GM20000 (cell line): Measurements from ENCODE around the gene KIFC3.

ENCODE experiments used
- DNase-seq: peaks from one replicate; pipeline ENCODE4 v3.0.0; 2012; ENCODE audit warnings: low spot score
- TF ChIP-seq, protein P1 (sequence below): IDR thresholded peaks from 2 replicates; pipeline ENCODE4 v1.5.1; 2012; ENCODE audit warnings: mild to moderate bottlenecking, control low read depth; ENCODE audit errors: extremely low read depth, missing control alignments

Gene KIFC3

GRCh38 chr16:57822018-57822553 is 19.8 kb upstream of the KIFC3 start:
- TF ChIP-seq, protein P1, sequence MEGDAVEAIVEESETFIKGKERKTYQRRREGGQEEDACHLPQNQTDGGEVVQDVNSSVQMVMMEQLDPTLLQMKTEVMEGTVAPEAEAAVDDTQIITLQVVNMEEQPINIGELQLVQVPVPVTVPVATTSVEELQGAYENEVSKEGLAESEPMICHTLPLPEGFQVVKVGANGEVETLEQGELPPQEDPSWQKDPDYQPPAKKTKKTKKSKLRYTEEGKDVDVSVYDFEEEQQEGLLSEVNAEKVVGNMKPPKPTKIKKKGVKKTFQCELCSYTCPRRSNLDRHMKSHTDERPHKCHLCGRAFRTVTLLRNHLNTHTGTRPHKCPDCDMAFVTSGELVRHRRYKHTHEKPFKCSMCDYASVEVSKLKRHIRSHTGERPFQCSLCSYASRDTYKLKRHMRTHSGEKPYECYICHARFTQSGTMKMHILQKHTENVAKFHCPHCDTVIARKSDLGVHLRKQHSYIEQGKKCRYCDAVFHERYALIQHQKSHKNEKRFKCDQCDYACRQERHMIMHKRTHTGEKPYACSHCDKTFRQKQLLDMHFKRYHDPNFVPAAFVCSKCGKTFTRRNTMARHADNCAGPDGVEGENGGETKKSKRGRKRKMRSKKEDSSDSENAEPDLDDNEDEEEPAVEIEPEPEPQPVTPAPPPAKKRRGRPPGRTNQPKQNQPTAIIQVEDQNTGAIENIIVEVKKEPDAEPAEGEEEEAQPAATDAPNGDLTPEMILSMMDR, result no peak
- DNase-seq, result no peak

DNA sequence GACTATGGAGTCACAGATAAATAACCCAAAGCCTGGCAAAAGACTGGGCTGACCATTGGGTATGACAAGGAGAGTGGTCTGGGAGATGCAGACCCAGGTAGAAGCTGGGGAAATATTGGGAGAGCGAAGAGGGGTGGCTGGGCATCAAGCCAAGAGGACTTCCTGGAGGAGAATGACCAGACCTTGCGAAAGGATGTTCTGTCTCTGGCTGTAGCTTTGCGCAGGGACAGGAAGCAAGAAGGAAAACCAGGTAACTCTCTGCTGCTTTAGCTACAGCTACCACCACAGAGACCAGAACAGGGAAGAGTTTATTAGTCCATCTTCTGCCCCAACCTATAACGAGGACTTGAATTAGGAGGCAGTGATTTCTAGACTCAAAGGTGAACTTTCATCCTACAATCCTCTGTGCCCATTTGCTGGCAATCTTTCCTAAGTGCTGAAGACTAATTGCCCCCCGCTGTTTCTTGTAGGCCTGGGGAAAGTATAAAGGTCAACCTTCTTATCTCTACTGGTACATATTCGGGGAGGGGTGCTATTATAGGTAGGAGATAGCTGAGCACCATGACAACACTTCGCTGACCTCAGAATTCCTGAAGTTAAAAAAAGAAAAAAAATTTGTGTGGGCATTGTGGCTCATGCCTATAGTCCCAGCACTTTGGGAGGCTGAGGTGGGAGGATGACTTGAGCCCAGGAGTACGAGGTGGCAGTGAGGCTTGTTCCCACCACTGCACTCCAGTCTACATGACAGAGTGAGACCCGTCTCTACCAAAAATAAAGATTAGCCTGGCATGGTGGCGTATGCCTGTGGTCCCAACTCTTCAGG is 19.1 kb upstream of the KIFC3 start:
- no peak for DNase-seq
- TF ChIP-seq, protein P1, result no peak

DNA sequence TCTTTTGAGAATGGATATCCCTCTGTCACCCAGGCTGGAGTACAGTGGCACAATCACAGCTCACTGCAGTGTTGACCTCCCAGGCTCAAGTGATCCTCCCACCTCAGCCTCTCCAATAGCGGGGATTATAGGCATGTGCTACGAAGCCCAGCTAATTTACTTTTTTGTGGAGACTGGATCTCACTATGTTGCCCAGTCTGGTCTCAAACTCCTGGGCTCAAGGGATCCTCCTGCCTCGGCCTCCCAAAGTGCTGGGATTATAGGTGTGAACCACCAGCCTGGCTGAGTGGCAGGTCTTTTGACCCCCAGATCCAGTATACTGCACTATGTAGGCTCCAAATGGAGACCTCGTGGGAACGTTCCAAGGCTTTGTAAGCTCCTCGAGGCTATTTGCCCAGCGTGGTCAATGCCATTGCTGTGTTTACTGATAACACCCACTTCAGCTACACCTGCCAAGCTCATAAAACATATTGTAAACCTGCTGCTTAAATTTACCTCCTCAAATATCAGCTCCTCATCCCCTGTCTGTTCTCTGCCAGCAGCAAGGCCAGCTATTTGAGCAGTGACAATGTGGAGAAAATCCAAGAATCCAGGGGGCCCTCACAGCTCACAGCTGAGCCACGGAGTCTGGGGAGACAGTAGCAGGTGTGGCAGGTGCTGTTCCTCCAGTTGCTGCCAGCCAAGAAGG is 16.2 kb upstream of the KIFC3 start:
- DNase-seq, result no peak
- TF ChIP-seq, protein P1, result no peak

- no peak for DNase-seq
Measured at GRCh38 chr16:57817680-57818079, 15.4 kb upstream of the KIFC3 start.

DNA sequence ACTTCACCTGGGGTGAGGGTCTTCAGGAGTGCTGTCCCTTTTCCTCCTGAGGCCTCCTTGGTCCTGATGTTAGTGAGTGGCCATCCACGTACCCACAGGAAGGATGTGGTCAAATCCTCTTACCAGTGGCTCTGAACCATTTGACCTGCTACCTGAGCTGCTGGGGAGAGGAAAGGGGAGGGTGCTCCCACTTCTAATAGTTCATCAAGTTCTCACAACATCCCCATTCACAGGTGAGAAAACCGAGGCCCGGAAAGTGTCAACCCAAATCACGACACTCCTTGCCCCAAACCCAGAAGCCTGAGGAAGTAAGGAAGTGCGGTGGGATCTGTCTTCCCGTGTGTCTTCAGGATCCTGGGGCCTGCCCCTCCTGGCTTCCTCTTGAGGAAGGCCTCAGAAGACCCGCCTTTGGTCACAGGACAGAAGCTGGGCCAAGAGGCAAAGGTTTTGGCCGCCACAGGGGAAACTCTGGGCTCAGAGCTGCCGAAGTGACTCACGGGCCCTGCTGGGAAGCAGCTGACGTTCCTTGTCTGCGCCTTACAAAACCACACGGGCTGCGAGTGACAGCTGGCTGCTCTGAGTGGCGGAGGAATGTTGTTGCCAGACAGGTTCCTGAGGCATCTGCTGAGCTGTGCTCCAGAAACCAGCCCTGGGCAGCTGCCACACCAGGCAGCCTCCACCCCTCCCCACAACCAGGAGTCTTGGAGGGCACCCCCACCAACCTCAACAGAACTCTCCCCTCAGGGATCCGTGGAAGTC is 13.9 kb upstream of the KIFC3 start:
- peak; percentile 54 for DNase-seq
- TF ChIP-seq, protein P1, result no peak

More at GRCh38 chr16:57817680-57818079, 15.4 kb upstream of the KIFC3 start:
- TF ChIP-seq, protein P1, result no peak

- TF ChIP-seq, protein P1, result no peak
- no peak for DNase-seq
Measured at GRCh38 chr16:57814896-57815295, 12.6 kb upstream of the KIFC3 start.
